Measurements from ENCODE around the gene MEF2B.
A peak's percentile ranks its signal among the peaks of the same experiment; 100 is the strongest.
"Not testable (repeated sequence)": the region's sequence is repeated elsewhere in the genome, so short reads cannot be mapped to it uniquely, and the experiment has no call there.

The MEF2B gene

GRCh38 chr19:19155495-19156219, 14.4 kb downstream of the MEF2B start:
- no peak for DNase-seq (ENCODE audit: low spot score)

- no peak for DNase-seq (ENCODE audit: low spot score)
Measured at GRCh38 chr19:19154768-19155494, 15.1 kb downstream of the MEF2B start.

GRCh38 chr19:19152668-19153384, 17.2 kb downstream of the MEF2B start:
- no peak for DNase-seq (ENCODE audit: low spot score)

- no peak for DNase-seq (ENCODE audit: low spot score)
Measured at GRCh38 chr19:19151418-19151817, 18.6 kb downstream of the MEF2B start.

GRCh38 chr19:19149435-19149834, 20.6 kb downstream of the MEF2B start:
- DNase-seq (ENCODE audit: low spot score), result no peak

- DNase-seq (ENCODE audit: low spot score), result not testable (repeated sequence)
Measured at GRCh38 chr19:19148504-19148903, 21.6 kb downstream of the MEF2B start.

- no peak for DNase-seq (ENCODE audit: low spot score)
Measured at GRCh38 chr19:19147344-19147743, 22.7 kb downstream of the MEF2B start.

GRCh38 chr19:19146865-19147264, 23.2 kb downstream of the MEF2B start:
- DNase-seq (ENCODE audit: low spot score), result no peak

GRCh38 chr19:19145684-19146608, 24.1 kb downstream of the MEF2B start:
- peak; percentile 80 for DNase-seq (ENCODE audit: low spot score)

GRCh38 chr19:19145281-19145680, 24.8 kb downstream of the MEF2B start:
- DNase-seq (ENCODE audit: low spot score), result no peak

GRCh38 chr19:19142347-19142746, 27.7 kb downstream of the MEF2B start:
- no peak for DNase-seq (ENCODE audit: low spot score)

GRCh38 chr19:19140476-19140875, 29.6 kb downstream of the MEF2B start:
- no peak for DNase-seq (ENCODE audit: low spot score)

GRCh38 chr19:19139876-19140229, 30.2 kb downstream of the MEF2B start:
- no peak for DNase-seq (ENCODE audit: low spot score)

GRCh38 chr19:19138109-19138981, 31.7 kb downstream of the MEF2B start, which contains the start of gene TMEM161A:
TMEM161A (minus strand) TSS chr19:19138478; CDS start chr19:19138428, 50 bp downstream.
- peak; percentile 96 for DNase-seq (ENCODE audit: low spot score)

- no peak for DNase-seq (ENCODE audit: low spot score)
Measured at GRCh38 chr19:19137556-19138108, 32.4 kb downstream of the MEF2B start.

- DNase-seq (ENCODE audit: low spot score), result not testable (repeated sequence)
Measured at GRCh38 chr19:19135713-19136112, 34.4 kb downstream of the MEF2B start.

GRCh38 chr19:19134687-19135158, 35.3 kb downstream of the MEF2B start:
- DNase-seq (ENCODE audit: low spot score), result no peak

GRCh38 chr19:19133985-19134384, 36.1 kb downstream of the MEF2B start:
- DNase-seq (ENCODE audit: low spot score), result no peak

GRCh38 chr19:19132912-19133311, 37.2 kb downstream of the MEF2B start:
- DNase-seq (ENCODE audit: low spot score), result no peak

- no peak for DNase-seq (ENCODE audit: low spot score)
Measured at GRCh38 chr19:19131989-19132388, 38.1 kb downstream of the MEF2B start.
